ENCODE measurements around the gene CEL.

The CEL gene

GRCh38 chr9:133100506-133101355 lies 39.0 kb downstream of the CEL start:
- TF ChIP-seq FOXA1 (IDR thresholded peaks at IDR 0.05): no peak
- no peak for TF ChIP-seq NFRKB (IDR thresholded peaks at IDR 0.05)
- TF ChIP-seq ARNT (IDR thresholded peaks at IDR 0.05): no peak
- no peak for TF ChIP-seq SP1 (IDR thresholded peaks at IDR 0.05)
- TF ChIP-seq LEF1 (IDR thresholded peaks at IDR 0.05; ENCODE audit: borderline replicate concordance): no peak
- TF ChIP-seq FOXK2 (IDR thresholded peaks at IDR 0.05): no peak
- no peak for TF ChIP-seq L3MBTL2 (conservative IDR thresholded peaks at IDR 0.05)
- no peak for TF ChIP-seq ELF4 (IDR thresholded peaks at IDR 0.05)
- TF ChIP-seq SUZ12 (IDR thresholded peaks at IDR 0.05): no peak
- no peak for TF ChIP-seq TARDBP (IDR thresholded peaks at IDR 0.05)
- no peak for TF ChIP-seq CTBP1 (IDR thresholded peaks at IDR 0.05; ENCODE audit: borderline replicate concordance)
- no peak for TF ChIP-seq HDGF (IDR thresholded peaks at IDR 0.05; ENCODE audit: borderline replicate concordance)
- TF ChIP-seq BHLHE40 (IDR thresholded peaks at IDR 0.05; ENCODE audit: borderline replicate concordance): no peak
- TF ChIP-seq ZNF384 (IDR thresholded peaks at IDR 0.05): no peak
- no peak for TF ChIP-seq PKNOX1 (IDR thresholded peaks at IDR 0.05)
- no peak for TF ChIP-seq FOXM1 (IDR thresholded peaks at IDR 0.05; ENCODE audit: borderline replicate concordance)
- ChIA-PET POLR2A (no interaction called here), CTCF (interaction anchor here (2.0 kb wide), 1 partner anchor 43 kb away, joined by 11 read pairs; no protein-coding TSS in a partner anchor)
- DNase-seq (ENCODE audit: extremely low spot score): no peak

- ChIA-PET CTCF (interaction anchor here (2.0 kb wide), 1 partner anchor 42 kb away, joined by 11 read pairs; no protein-coding TSS in a partner anchor), POLR2A (interaction anchor here (1.0 to 1.6 kb wide), 2 partner anchors 47 to 71 kb away, joined by 3 read pairs; partner anchors contain the start of gene GTF3C5)
- no peak for DNase-seq (ENCODE audit: extremely low spot score)
- TF ChIP-seq FOXM1 (IDR thresholded peaks at IDR 0.05; ENCODE audit: borderline replicate concordance) (no peak), CTBP1 (IDR thresholded peaks at IDR 0.05; ENCODE audit: borderline replicate concordance) (no peak), HDGF (IDR thresholded peaks at IDR 0.05; ENCODE audit: borderline replicate concordance) (no peak), SUZ12 (IDR thresholded peaks at IDR 0.05) (no peak), NFRKB (IDR thresholded peaks at IDR 0.05) (no peak), L3MBTL2 (conservative IDR thresholded peaks at IDR 0.05) (no peak), FOXA1 (IDR thresholded peaks at IDR 0.05) (no peak), BHLHE40 (IDR thresholded peaks at IDR 0.05; ENCODE audit: borderline replicate concordance) (no peak), ZNF384 (IDR thresholded peaks at IDR 0.05) (no peak), FOXK2 (IDR thresholded peaks at IDR 0.05) (no peak)
Observed at GRCh38 chr9:133101356-133102189, 39.8 kb downstream of the CEL start.

DNA sequence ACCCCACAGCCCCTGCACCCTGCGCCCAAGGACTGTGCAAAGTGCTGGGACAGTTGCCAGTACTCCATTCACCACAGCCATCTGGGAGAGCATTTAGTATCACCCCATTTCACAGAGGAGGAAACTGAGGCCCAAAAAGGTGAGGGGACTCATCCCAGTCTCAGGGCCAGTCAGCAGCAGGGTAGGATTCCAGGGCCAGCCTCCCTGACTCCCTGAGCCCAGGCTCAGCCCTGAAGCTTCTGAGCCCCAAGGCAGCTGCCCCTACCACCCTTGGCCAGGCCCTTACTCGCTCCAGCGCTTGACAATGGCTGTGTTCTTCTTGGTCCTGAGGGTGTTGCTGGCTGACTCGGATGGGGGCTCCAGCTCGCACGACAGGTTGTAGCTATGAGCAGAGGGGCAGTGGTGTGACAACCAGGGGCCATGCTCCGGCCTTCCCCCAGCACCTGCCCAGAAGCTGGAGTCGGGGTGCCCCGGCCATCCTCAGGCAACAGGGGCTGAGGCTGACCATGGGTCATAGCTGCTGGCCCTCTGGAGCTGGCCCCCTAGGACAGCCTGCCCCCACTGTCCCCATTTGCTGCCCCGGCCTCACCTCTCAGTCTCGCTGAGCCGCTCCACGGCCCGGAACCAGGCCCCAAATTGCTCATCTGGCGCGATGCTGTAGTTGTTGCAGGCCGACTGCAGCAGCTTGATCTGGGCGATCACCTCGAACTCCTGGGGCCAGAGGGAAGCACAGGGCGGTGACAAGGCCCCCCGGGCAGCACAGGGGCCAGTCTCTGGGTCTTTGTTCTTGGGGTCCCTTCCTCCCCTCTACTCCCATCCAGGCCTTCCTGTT lies 40.6 kb downstream of the CEL start:
- no peak for TF ChIP-seq FOXA1 (IDR thresholded peaks at IDR 0.05)
- TF ChIP-seq ELF4 (IDR thresholded peaks at IDR 0.05): no peak
- no peak for TF ChIP-seq LEF1 (IDR thresholded peaks at IDR 0.05; ENCODE audit: borderline replicate concordance)
- no peak for TF ChIP-seq BHLHE40 (IDR thresholded peaks at IDR 0.05; ENCODE audit: borderline replicate concordance)
- no peak for TF ChIP-seq PKNOX1 (IDR thresholded peaks at IDR 0.05)
- TF ChIP-seq ZNF384 (IDR thresholded peaks at IDR 0.05): no peak
- TF ChIP-seq L3MBTL2 (conservative IDR thresholded peaks at IDR 0.05): no peak
- TF ChIP-seq SUZ12 (IDR thresholded peaks at IDR 0.05): no peak
- TF ChIP-seq CTBP1 (IDR thresholded peaks at IDR 0.05; ENCODE audit: borderline replicate concordance): no peak
- TF ChIP-seq ARNT (IDR thresholded peaks at IDR 0.05): no peak
- no peak for TF ChIP-seq FOXK2 (IDR thresholded peaks at IDR 0.05)
- ChIA-PET CTCF (interaction anchor here (2.0 kb wide), 1 partner anchor 41 kb away, joined by 11 read pairs; no protein-coding TSS in a partner anchor), POLR2A (interaction anchor here (1.0 to 1.6 kb wide), 2 partner anchors 46 to 71 kb away, joined by 3 read pairs; partner anchors contain the start of gene GTF3C5)
- no peak for DNase-seq (ENCODE audit: extremely low spot score)

- no peak for TF ChIP-seq SUZ12 (IDR thresholded peaks at IDR 0.05)
- TF ChIP-seq SP1 (IDR thresholded peaks at IDR 0.05): no peak
- TF ChIP-seq HDGF (IDR thresholded peaks at IDR 0.05; ENCODE audit: borderline replicate concordance): no peak
- TF ChIP-seq TARDBP (IDR thresholded peaks at IDR 0.05): no peak
- no peak for TF ChIP-seq CTBP1 (IDR thresholded peaks at IDR 0.05; ENCODE audit: borderline replicate concordance)
- no peak for TF ChIP-seq BHLHE40 (IDR thresholded peaks at IDR 0.05; ENCODE audit: borderline replicate concordance)
- no peak for TF ChIP-seq ELF4 (IDR thresholded peaks at IDR 0.05)
- no peak for TF ChIP-seq ARNT (IDR thresholded peaks at IDR 0.05)
- no peak for TF ChIP-seq FOXA1 (IDR thresholded peaks at IDR 0.05)
- TF ChIP-seq PKNOX1 (IDR thresholded peaks at IDR 0.05): no peak
- no peak for TF ChIP-seq FOXK2 (IDR thresholded peaks at IDR 0.05)
- TF ChIP-seq FOXM1 (IDR thresholded peaks at IDR 0.05; ENCODE audit: borderline replicate concordance): no peak
- TF ChIP-seq NFRKB (IDR thresholded peaks at IDR 0.05): no peak
- no peak for TF ChIP-seq L3MBTL2 (conservative IDR thresholded peaks at IDR 0.05)
- TF ChIP-seq LEF1 (IDR thresholded peaks at IDR 0.05; ENCODE audit: borderline replicate concordance): no peak
- peak; percentile 64 for DNase-seq (ENCODE audit: extremely low spot score)
- ChIA-PET CTCF (interaction anchor here (0.7 kb wide), 1 partner anchor 8 kb away, joined by 3 read pairs; no protein-coding TSS in a partner anchor), POLR2A (interaction anchor here (1.6 kb wide), 1 partner anchor 72 kb away, joined by 3 read pairs; the partner anchor contains the start of gene GTF3C5)
Observed at GRCh38 chr9:133103183-133103986, 41.6 kb downstream of the CEL start.
